Fibroblast of skin of left biceps (primary cell): ENCODE measurements around the gene SPA17.

Experiments
- DNase-seq, 2 experiments: peaks; one replicate each; pipeline ENCODE4 v3.0.0-alpha.2; 2013; ENCODE audit warnings: low read depth in 2 of 2

The SPA17 gene

GRCh38 chr11:124724979-124725718, 51.4 kb downstream of the SPA17 start:
- DNase-seq, result no peak

- DNase-seq, result peak in 1 of 2 experiments; percentile 6
Observed at GRCh38 chr11:124725719-124726105, 52.0 kb downstream of the SPA17 start.

GRCh38 chr11:124727474-124727873, 53.8 kb downstream of the SPA17 start:
- no peak for DNase-seq

- no peak for DNase-seq
Observed at GRCh38 chr11:124728134-124728533, 54.4 kb downstream of the SPA17 start.

GRCh38 chr11:124729571-124729970, 55.9 kb downstream of the SPA17 start:
- no peak for DNase-seq

- no peak for DNase-seq
Observed at GRCh38 chr11:124732230-124732629, 58.5 kb downstream of the SPA17 start.

GRCh38 chr11:124736736-124737135, 63.0 kb downstream of the SPA17 start:
- DNase-seq, result no peak

- DNase-seq, result no peak
Observed at GRCh38 chr11:124737638-124738305, 64.1 kb downstream of the SPA17 start.

GRCh38 chr11:124738713-124739478, 65.2 kb downstream of the SPA17 start:
- DNase-seq, result no peak

- peak; percentile 52 to 55 for DNase-seq
Observed at GRCh38 chr11:124739479-124740276, 66.0 kb downstream of the SPA17 start, which contains the start of gene NRGN. Gene NRGN, plus strand, starts transcription at chr11:124739942. Its CDS starts 143 bp downstream, at chr11:124740085.

GRCh38 chr11:124740277-124740882, 66.7 kb downstream of the SPA17 start:
- DNase-seq, result no peak

- DNase-seq, result no peak
Observed at GRCh38 chr11:124742555-124742954, 68.9 kb downstream of the SPA17 start.

GRCh38 chr11:124743050-124743449, 69.3 kb downstream of the SPA17 start:
- DNase-seq, result no peak

- no peak for DNase-seq
Observed at GRCh38 chr11:124745270-124745834, 71.6 kb downstream of the SPA17 start.

GRCh38 chr11:124745835-124746620, 72.3 kb downstream of the SPA17 start:
- no peak for DNase-seq

GRCh38 chr11:124746621-124747243, 73.0 kb downstream of the SPA17 start:
- no peak for DNase-seq
